Upper lobe of left lung (tissue), 6 donors: ENCODE data around the gene MEGF6. TPM values are rescaled to one million over a fixed set of nuclear protein-coding genes. Genes with fewer than 3 reads are reported as not detected.
A peak's percentile ranks its signal among the peaks of the same experiment; 100 is the strongest.

Source experiments
- ATAC-seq, 2 donors: fragments of 200-7000 bp; cut with Tn5 transposase; one replicate each; pipeline ENCODE4 v1.9.1; 2022; ENCODE audit warnings: mild to moderate bottlenecking in 2 of 2, moderate library complexity in 2 of 2; ENCODE audit not compliant: low FRiP score in 2 of 2
- DNase-seq, 2 donors: peaks; one replicate each; pipeline ENCODE4 v3.0.0-alpha.2; 2019 to 2020
- H3K27ac ChIP-seq, 4 donors: fragments of 200-600 bp; sonication (generic); one replicate each; pipeline ENCODE4 v1.5.1; 2016 to 2019
- H3K27me3 ChIP-seq, 4 donors: fragments of 200-600 bp; sonication (generic); one replicate each; pipeline ENCODE4 v1.5.1; 2017 to 2019
- H3K36me3 ChIP-seq, 4 donors: fragments of 200-600 bp; sonication (generic); one replicate each; pipeline ENCODE4 v1.5.1; 2016 to 2019
- H3K4me1 ChIP-seq, 4 donors: fragments of 200-600 bp; sonication (generic); one replicate each; pipeline ENCODE4 v1.5.1; 2018 to 2019
- H3K4me3 ChIP-seq, 4 donors: fragments of 200-600 bp; sonication (generic); one replicate each; pipeline ENCODE4 v1.5.1; 2017 to 2019; ENCODE audit warnings: mild to moderate bottlenecking in 2 of 4, moderate library complexity in 1 of 4
- H3K9me3 ChIP-seq, 4 donors: fragments of 200-600 bp; sonication (generic); one replicate each; pipeline ENCODE4 v1.5.1; 2018 to 2019
- CTCF ChIP-seq, 6 experiments: fragments of 450-650 bp in 4 of 6; fragments of 200-600 bp in 2 of 6; sonication (generic) in 2 of 6; IDR thresholded peaks; one replicate each; pipeline ENCODE4 v1.5.1; 2016 to 2019; ENCODE audit warnings: antibody characterized with exemption in 6 of 6
- EP300 ChIP-seq, 4 donors: sonication (generic); formaldehyde crosslinking; IDR thresholded peaks; one replicate each; pipeline ENCODE4 v1.5.1; 2017; ENCODE audit warnings: antibody characterized with exemption in 4 of 4, control low read depth in 2 of 4
- POLR2A ChIP-seq, 4 donors: fragments of 450-650 bp; IDR thresholded peaks; one replicate each; pipeline ENCODE4 v1.5.1; 2016 to 2017; ENCODE audit warnings: antibody characterized with exemption in 4 of 4, mild to moderate bottlenecking in 2 of 4
- POLR2AphosphoS5 ChIP-seq, 2 donors: sonication (generic); formaldehyde crosslinking; IDR thresholded peaks; one replicate each; pipeline ENCODE4 v1.5.1; 2017; ENCODE audit warnings: antibody characterized with exemption in 2 of 2
- WGBS, 2 donors: methylation state at CpG; one replicate each; pipeline ENCODE4 v1.1.5; 2017 to 2018; 5-methylcytosine and 5-hydroxymethylcytosine counted together
- total RNA-seq, 6 donors: library from RNA; depleted of rRNA in 4 of 6; stranded (reverse); fragments of >200 nt in 4 of 6; gene quantifications; one replicate each; pipeline versions ENCODE4 v1.1.0 to v1.2.1, GENCODE V29; 2016 to 2021
- donor health status: DM: no; HTN: no; CAD: no; lungs with moderate emphysema.
- donor health status: DM: no; HTN: yes; CAD: no; lungs with severe emphysema.

Gene MEGF6
- total RNA-seq, 6 donors from 2014 or later = 23.8 to 128 (median 83.5) TPM

- Histone ChIP-seq H3K36me3 (no peaks in the 10 kb centered on the region), H3K27me3 (peaks cover 0 to 12% (median 4%) of the 10 kb centered on the region in 4 donors), H3K4me3 (no peak overlapping the region), H3K4me1 (peaks cover 2 to 9% (median 5%) of the 10 kb centered on the region in 4 donors), H3K9me3 (no peaks in the 10 kb centered on the region), H3K27ac (no peak overlapping the region)
- DNase-seq (peak in 1 of 2 donors; percentile 77), ATAC-seq (no peak)
- TF ChIP-seq EP300 (IDR thresholded peaks at IDR 0.05) (no peak), POLR2A (IDR thresholded peaks at IDR 0.05) (no peak), POLR2AphosphoS5 (IDR thresholded peaks at IDR 0.05) (no peak), CTCF (IDR thresholded peaks at IDR 0.05) (no peak)
- WGBS, 2 donors = 83 to 88% methylated on average over 9 to 26 of the region's 26 CpGs
These were observed 46.4 kb upstream of the MEGF6 start for GRCh38 chr1:3657578-3658230.

- Histone ChIP-seq H3K36me3 (no peaks in the 10 kb centered on the region), H3K9me3 (no peaks in the 10 kb centered on the region), H3K27me3 (peaks cover 0 to 18% (median 8%) of the 10 kb centered on the region in 4 donors), H3K27ac (no peak overlapping the region), H3K4me3 (no peak overlapping the region), H3K4me1 (peaks cover 8 to 13% (median 11%) of the 10 kb centered on the region in 4 donors)
- TF ChIP-seq CTCF (IDR thresholded peaks at IDR 0.05) (no peak), POLR2A (IDR thresholded peaks at IDR 0.05) (no peak), POLR2AphosphoS5 (IDR thresholded peaks at IDR 0.05) (no peak), EP300 (IDR thresholded peaks at IDR 0.05) (no peak)
- ATAC-seq = no peak
- DNase-seq = no peak
- 73 to 79% methylated on average over 3 to 6 of the region's 6 CpGs for WGBS, 2 donors
These were observed 45.8 kb upstream of the MEGF6 start for GRCh38 chr1:3657096-3657475.

GRCh38 chr1:3656450-3657095, 45.3 kb upstream of the MEGF6 start:
- Histone ChIP-seq H3K4me3 (no peak overlapping the region), H3K4me1 (peaks cover 13 to 18% (median 16%) of the 10 kb centered on the region in 4 donors), H3K27ac (no peak overlapping the region), H3K9me3 (no peaks in the 10 kb centered on the region), H3K27me3 (peaks cover 0 to 24% (median 10%) of the 10 kb centered on the region in 4 donors), H3K36me3 (no peaks in the 10 kb centered on the region)
- DNase-seq (no peak), ATAC-seq (no peak)
- 80 to 85% methylated on average over 12 to 13 of the region's 13 CpGs for WGBS, 2 donors
- TF ChIP-seq EP300 (IDR thresholded peaks at IDR 0.05) (no peak), CTCF (IDR thresholded peaks at IDR 0.05) (no peak), POLR2A (IDR thresholded peaks at IDR 0.05) (no peak), POLR2AphosphoS5 (IDR thresholded peaks at IDR 0.05) (no peak)

GRCh38 chr1:3654549-3655281, 43.4 kb upstream of the MEGF6 start:
- no peak for TF ChIP-seq EP300 (IDR thresholded peaks at IDR 0.05)
- no peak for DNase-seq
- Histone ChIP-seq H3K4me3 (no peak overlapping the region), H3K27ac (no peak overlapping the region), H3K9me3 (no peaks in the 10 kb centered on the region), H3K4me1 (peaks cover 28 to 34% (median 30%) of the 10 kb centered on the region in 4 donors), H3K36me3 (no peaks in the 10 kb centered on the region), H3K27me3 (peaks cover 0 to 36% (median 23%) of the 10 kb centered on the region in 4 donors)
- no peak for ATAC-seq
- WGBS, 2 donors = 89 to 90% methylated on average over 22 of the region's 22 CpGs

GRCh38 chr1:3653286-3653618, 41.9 kb upstream of the MEGF6 start:
- H3K36me3 ChIP-seq = no peaks in the 10 kb centered on the region
- DNase-seq = no peak
- H3K4me1 ChIP-seq = peaks cover 36 to 45% (median 40%) of the 10 kb centered on the region in 4 donors
- TF ChIP-seq POLR2A (IDR thresholded peaks at IDR 0.05) = no peak
- TF ChIP-seq EP300 (IDR thresholded peaks at IDR 0.05) = no peak
- H3K27me3 ChIP-seq = peaks cover 0 to 36% (median 23%) of the 10 kb centered on the region in 4 donors
- H3K4me3 ChIP-seq = peak overlapping the region in 2 of 4 donors; percentile 36 to 55
- 28 to 35% methylated on average over 8 to 10 of the region's 10 CpGs for WGBS, 2 donors
- H3K9me3 ChIP-seq = no peaks in the 10 kb centered on the region
- no peak overlapping the region for H3K27ac ChIP-seq
- no peak for ATAC-seq
